ENCODE data around the gene CTBP2.

DNA sequence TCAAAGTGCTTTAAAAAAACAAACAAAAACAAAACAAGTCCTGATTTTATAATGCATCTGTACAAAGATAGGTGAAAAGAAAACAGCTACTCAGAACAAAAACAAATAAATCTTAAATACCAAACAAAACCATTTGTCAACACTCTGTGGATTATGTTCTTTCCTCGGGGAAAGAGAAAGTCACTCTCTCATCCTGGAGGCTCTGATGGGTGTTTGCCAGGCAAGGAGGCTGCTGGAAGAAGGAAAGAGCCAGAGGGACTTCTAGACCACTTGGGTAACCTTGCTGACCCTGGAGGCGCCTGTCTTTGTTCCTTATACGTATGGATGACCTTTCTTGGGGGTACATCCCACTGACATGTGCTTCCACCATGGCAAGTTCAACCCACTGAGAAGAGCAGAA is 125.7 kb downstream of the CTBP2 start:
- TF ChIP-seq EZH2phosphoT487 (IDR thresholded peaks at IDR 0.05; ENCODE audit: low read length) (no peak), EZH2 (optimal IDR thresholded peaks at IDR 0.05; ENCODE audit: low read depth, low read length) (no peak)
- TF ChIP-seq, protein P1, sequence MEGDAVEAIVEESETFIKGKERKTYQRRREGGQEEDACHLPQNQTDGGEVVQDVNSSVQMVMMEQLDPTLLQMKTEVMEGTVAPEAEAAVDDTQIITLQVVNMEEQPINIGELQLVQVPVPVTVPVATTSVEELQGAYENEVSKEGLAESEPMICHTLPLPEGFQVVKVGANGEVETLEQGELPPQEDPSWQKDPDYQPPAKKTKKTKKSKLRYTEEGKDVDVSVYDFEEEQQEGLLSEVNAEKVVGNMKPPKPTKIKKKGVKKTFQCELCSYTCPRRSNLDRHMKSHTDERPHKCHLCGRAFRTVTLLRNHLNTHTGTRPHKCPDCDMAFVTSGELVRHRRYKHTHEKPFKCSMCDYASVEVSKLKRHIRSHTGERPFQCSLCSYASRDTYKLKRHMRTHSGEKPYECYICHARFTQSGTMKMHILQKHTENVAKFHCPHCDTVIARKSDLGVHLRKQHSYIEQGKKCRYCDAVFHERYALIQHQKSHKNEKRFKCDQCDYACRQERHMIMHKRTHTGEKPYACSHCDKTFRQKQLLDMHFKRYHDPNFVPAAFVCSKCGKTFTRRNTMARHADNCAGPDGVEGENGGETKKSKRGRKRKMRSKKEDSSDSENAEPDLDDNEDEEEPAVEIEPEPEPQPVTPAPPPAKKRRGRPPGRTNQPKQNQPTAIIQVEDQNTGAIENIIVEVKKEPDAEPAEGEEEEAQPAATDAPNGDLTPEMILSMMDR (IDR thresholded peaks at IDR 0.05; ENCODE audit: low read length) = no peak

Measured in MM.1S (cell line).